Panc1 (cell line): ENCODE measurements around the gene KLHDC8A.

ENCODE experiments used
- POLR2AphosphoS5 ChIP-seq: IDR thresholded peaks from 2 replicates; pipeline ENCODE4 v1.6.1; 2012; ENCODE audit warnings: mild to moderate bottlenecking, low read depth, low read length, moderate library complexity
- REST ChIP-seq, 2 experiments: IDR thresholded peaks; 2 replicates each; pipeline ENCODE4 v1.6.1; 2011 to 2012; ENCODE audit warnings: low read depth in 2 of 2, control low read depth in 1 of 2, low read length in 1 of 2, mild to moderate bottlenecking in 1 of 2, moderate library complexity in 1 of 2; ENCODE audit not compliant: insufficient read depth in 1 of 2
- TF ChIP-seq, protein P1 (sequence below): fragments of 450-650 bp; IDR thresholded peaks from 2 replicates; pipeline ENCODE4 v1.5.1; 2017; ENCODE audit warnings: mild to moderate bottlenecking

DNA sequence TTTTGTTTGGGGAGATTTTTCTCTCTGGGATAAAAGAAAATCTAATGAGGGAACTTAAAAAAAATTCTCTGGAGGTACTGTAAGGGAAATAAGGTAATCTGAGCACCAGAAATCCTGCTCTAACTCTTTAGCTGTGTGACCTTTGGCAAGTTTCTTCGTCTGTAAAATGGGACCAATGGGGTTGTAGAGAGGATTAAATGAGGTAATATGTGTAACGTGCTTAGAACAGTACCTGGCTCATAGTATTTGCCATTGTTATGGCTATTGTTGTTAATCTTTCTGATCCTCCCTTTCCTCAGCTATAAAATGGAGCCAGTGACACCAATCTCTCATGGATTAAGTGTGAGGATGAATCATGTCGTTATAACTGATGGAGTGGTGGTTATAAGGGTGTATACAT lies 845 bp upstream of the KLHDC8A start:
- TF ChIP-seq, protein P1, sequence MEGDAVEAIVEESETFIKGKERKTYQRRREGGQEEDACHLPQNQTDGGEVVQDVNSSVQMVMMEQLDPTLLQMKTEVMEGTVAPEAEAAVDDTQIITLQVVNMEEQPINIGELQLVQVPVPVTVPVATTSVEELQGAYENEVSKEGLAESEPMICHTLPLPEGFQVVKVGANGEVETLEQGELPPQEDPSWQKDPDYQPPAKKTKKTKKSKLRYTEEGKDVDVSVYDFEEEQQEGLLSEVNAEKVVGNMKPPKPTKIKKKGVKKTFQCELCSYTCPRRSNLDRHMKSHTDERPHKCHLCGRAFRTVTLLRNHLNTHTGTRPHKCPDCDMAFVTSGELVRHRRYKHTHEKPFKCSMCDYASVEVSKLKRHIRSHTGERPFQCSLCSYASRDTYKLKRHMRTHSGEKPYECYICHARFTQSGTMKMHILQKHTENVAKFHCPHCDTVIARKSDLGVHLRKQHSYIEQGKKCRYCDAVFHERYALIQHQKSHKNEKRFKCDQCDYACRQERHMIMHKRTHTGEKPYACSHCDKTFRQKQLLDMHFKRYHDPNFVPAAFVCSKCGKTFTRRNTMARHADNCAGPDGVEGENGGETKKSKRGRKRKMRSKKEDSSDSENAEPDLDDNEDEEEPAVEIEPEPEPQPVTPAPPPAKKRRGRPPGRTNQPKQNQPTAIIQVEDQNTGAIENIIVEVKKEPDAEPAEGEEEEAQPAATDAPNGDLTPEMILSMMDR: no peak
- TF ChIP-seq REST (IDR thresholded peaks at IDR 0.05; ENCODE audit: insufficient read depth in 1 of 2, low read depth in 2 of 2, low read length in 1 of 2) (no peak), POLR2AphosphoS5 (no peak)
